Fibroblast of skin of right quadriceps (primary cell): ENCODE measurements around the gene CSMD2.
A peak's percentile ranks its signal among the peaks of the same experiment; 100 is the strongest.
"Not testable (repeated sequence)": the region's sequence is repeated elsewhere in the genome, so short reads cannot be mapped to it uniquely, and the experiment has no call there.

Source experiments
- DNase-seq: peaks from one replicate; pipeline ENCODE4 v3.0.0-alpha.2; 2013

CSMD2 gene

DNA sequence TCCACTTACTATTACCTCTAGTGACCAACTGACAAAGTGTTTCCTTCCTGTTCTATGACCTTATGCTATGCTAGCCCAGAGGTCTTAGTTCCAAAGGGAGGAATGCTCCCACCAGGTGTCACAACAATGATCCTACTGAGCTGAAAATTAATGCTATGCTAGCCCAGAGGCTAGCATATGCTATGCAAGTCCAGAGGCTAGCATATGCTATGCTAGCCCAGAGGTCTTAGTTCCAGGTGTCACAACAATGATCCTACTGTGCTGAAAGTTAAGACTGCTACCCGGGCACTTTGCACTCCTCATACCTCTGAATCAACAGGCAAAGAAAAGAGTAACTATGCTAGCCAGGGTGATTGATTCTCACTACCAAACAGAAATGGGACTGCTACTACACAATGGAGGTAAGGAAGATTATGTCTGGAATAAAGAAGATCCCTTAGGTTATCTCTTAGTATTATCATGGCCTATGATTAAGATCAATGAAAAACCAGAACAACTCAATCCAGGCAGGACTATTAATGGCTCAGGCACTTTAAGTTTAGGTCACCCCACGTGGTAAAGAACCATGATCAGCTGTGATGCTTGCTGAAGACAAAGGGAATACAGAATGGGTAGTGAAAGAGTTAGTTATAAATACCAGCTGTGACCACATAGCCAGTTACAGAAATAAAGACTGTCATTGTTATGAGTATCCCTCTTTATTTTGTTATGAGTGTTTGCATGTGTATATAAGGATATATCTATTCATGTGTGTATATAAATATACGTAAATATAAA, 114.1 kb downstream of the CSMD2 start:
- no peak for DNase-seq

DNA sequence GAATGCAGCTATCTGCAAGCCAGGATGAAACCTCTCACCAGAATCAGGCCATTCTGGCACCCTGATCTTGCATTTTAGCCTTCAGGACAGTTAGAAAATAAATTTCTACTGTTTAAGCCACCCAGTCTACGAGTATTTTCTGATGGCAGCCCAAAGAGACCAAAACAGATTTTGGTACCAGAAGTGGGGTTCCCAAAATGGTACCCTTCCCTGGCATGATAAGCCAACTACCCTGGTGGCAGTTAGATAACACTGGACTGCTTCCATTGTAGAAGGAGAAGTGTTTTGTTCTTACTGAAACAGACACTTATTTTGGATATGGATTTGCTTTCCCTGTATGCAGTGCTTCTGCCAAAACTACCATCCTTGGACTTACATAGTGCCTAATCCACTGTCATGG, 115.0 kb downstream of the CSMD2 start:
- DNase-seq, result no peak

DNA sequence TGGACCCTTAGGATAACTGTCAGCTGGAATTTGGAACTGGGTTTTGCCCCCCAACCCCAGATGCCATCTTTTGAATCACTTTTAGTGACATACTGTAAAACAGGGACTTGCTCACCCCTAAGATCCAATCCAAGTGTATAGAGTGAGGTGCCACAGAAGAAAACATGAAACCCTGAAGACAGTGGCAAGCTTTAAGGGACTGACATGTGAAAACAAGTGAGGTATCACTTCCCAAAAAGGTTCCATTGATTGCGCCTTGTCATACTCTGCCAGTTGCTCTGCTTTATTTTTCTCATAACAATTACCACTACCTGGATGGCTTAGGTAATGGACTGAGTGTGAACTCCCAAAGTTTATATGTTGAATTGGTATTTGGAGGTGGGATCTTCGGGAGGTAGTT, 115.6 kb downstream of the CSMD2 start:
- no peak for DNase-seq

DNA sequence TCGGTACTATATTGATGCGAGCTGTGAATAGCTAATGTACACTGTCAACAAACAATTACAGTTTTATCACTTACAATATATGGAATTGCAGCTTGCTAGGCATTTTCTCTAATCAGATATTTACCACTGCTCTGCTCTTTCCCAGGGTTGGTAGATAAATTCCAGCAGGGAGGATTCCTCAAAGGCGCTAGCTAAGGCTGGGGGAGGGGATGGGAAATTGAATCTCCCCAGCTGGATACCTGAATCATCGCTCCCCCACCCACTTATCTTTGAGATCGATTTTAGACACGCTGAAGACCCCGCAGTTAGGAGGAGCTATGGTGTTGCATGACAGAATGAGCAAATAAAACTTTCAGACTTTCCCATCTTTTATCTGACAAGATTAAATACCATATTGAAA, 127.2 kb downstream of the CSMD2 start:
- DNase-seq, result peak; percentile 12

DNA sequence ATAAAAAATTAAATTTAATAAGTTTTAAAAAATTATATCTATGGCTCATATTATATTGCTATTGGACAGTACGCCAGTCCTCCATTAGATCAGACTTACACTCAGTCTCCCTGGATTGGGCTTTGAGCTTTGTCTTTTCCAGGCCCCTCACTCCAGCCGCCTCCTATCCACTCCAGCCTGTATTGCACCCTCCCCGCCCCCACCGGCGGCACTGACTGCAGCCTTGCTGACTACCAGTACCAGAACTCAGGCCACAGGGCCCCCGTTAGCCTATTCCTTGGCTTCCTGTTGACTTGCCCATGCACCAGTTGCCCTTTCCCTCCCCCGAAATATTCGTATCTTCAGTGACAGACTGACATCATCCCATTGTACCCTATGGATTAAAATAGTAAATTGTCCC, 127.9 kb downstream of the CSMD2 start:
- no peak for DNase-seq

DNA sequence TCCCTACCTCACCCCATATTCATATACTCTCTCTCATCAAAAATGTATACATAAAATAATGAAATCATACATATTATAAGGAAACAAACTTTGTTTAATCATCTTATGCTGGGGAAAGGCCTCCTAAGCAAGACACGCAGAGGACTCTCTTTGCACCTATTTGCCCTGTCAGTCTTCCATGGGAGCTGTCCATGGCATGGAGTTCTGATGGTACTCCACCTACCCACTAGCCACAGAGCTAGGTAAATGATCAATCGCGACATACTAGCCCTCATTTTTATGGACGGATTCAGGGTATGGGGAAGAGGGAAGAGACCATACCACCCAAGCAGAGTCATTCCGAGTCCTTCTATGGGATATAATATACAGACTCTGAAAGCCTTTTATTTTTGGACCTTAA, 131.0 kb downstream of the CSMD2 start:
- DNase-seq, result no peak

DNA sequence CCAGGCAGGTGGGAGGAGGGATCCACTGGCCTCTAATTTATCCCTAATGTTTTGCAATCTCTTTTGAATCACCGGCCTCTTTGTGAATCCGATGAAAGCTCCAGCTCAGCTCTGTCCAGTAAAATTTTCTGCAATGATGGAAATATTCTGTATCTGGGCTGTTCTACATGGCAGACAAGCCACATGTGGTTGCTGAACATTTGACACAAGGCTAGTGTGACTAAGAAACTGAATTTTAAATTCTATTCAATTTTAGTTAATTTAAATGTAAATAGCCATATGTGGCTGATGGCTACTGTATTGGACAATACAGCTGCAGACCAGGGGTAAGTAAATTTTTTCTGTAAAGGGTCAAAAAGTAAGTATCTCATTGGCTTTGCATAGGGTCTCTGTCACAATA, 135.1 kb downstream of the CSMD2 start:
- DNase-seq, result no peak

DNA sequence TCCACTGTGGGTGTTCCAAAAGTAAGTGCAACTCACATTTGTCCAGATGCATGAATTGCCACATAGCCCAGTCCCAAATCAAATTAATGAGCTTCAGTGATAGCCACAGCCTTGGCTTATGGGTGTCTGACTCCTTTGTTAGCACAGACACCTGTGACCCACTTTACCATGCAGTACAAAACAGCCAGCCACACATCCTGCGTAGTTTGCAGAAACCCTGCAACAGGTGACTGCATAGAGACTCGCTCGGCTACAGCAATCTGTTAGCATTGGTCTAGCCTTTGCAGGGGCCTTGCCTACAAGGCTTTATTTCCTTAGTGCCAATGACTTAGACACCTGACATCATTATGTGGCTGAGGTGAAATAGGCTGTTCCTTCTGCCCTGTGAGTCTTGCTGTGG, 135.5 kb downstream of the CSMD2 start:
- no peak for DNase-seq

DNA sequence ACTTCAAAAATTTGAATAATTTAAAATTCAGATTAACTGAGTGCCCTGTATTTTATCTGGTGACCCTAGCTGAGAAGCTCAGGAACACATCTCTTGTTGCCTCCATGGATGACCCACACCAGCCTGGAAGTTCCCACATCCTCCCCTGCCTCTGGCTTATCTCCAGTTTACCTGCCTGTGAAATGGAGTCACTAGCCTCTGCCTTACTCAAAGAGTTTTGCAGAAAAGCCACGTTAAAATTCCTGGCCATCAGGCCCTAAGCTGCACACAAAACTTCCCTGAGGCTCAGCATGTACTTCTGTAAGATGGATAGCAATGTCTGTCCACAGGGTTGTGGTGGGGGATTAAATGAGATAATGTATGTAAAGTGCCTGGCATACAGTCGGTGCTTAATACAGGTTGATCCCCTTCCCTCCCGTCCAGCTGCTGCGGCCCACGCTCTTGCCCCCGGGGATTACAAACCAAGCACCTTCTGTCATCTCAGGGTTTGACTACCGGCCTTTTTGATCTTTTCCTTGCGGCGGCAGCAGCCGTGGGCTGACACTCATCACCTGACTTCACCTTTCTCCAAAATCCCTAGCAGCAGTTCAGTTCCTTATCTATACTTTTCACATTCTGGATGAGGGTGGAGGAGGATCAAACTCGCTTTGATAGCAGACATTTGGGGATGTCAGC, 136.5 kb downstream of the CSMD2 start:
- no peak for DNase-seq

DNA sequence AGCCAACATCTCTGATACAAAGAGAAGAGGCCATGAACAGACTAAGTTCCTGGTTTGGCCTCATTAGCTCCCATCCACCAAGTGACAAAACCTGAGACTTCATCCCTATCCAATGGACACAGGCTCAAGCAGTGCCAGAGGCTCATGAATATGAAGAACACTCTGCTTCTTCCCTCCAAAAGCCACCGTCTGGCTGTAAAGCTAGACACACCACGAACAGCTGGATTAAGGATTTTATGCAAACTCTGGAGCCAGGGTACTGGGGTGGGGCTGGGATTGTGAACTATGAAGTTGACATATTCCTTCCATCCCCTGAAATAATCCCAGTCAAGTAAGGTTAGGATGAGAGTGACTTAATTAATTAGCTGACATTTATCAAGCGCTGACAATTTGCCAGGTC, 139.4 kb downstream of the CSMD2 start:
- no peak for DNase-seq

DNA sequence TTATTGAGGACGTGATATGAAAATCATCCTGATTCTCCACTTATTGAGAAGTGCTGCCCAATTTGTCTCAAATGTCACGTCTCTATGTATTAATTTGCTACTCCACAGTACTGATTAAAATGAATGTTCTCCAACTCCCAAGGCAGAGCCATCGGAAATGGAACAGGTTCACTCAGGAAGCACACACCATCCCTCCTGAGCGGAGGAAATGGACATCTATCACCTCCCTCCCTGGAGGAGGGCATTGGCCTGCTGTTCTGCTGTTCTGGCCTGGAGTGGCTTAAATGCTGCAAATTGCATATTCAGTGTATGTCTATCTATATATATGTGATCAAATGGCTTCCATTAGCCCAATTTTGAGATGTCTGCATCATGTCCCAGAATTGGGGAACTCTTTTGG, 140.5 kb downstream of the CSMD2 start:
- DNase-seq, result no peak

DNA sequence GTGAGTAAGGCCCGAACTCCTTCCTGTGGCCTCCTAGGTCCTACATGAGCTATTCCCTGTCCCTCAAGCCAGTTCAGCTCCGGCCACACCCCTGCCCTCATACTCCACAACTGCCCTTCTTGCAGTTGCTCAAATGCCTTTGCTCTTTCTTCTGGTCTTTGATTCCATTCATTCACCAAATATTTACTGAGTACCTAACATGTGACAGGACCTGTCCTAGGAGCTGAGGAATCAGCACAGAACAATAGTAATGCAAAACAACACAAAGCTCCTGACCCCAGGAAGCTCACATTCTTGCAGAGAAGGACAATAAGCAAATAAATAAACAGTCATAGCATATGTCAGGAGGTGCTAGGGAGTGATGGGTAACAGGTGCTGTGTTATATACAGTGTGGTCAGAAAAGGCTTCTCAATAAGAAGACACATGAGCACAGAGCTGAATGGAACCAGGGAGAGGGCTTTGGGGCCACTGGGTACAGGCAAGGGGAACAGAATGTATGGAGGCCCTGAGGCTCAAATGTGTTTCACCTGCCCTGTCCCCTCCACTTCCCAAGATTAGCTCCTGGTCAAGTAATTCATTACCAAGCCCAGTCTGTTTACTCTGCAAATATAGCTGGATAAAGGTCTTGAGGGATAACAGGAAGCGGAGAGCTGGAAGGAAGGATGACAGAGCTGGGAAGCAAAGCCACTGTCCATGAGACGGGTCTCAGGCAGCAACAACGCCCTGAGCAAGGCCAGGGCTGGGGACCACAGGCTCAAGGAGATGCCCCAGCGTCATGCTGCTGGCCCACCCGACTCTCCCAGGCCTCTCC, 145.1 kb downstream of the CSMD2 start:
- DNase-seq, result no peak

DNA sequence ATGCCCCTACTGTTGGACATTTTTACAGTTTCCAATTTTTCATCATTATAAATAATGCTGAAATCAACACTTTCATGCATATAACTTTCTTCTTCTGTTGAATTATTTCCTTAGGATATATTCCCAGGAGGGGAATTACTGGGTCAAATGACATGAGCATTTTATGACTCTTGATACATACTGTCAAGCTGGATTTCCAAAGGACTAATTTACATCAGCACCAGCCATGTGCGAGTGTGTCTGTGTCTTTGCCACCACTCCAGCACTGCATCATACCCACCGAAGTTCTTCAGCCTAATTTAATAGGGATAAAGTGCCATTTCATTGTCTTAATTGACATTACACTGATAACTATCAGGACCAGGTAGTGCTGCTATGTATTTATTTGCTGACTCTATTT, 146.7 kb downstream of the CSMD2 start:
- peak; percentile 10 for DNase-seq

DNA sequence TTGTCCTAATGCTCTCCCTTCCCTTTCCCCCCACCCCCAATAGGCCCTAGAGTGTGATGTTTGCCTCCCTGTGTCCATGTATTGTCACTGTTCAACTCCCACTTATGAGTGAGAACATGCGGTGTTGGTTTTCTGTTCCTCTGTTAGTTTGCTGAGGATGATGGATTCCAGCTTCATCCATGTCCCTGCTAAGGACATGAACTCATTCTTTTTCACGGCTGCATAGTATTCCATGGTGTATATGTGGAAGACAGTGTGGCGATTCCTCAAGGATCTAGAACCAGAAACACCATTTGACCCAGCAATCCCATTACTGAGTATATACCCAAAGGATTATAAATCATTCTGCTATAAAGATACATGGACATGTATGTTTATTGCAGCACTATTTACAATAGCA, 148.7 kb downstream of the CSMD2 start:
- DNase-seq, result not testable (repeated sequence)

DNA sequence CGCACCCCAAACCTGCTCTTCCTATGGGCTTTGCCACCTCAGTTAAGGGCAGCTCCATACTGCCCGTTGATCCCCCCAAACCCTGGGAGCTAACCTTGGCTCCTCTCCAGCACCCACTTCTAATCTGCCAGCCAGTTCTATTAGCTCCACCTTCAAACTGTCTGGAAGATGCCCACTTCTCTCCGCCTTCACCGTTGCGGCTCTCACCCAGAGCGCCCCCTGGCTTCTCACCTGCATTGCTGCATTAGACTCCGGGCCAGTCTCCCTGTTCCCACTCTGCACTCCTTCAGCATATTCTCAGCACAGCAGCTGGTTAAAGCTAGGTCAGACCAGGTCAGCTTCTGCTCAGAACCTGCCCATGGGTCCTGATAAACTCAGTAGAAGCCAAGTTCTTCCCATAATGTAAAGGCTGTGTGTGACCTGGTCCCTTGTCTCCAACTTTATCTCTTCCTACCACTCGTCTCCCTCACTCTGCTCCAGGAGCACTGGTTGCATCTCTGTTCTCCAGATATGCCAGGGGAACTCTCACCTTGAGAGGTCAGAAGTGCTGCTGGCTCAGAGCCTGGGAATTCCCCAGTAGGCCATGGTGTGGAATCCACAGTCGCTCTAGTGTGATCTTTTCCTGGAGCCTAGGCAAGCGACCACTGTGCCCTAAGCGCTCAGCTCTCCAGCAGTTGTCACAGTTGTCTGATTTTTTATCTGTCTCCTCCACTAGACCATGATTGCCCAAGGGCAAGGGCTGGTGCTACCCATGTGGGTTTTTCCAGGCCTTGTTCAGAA, 150.9 kb downstream of the CSMD2 start:
- no peak for DNase-seq

DNA sequence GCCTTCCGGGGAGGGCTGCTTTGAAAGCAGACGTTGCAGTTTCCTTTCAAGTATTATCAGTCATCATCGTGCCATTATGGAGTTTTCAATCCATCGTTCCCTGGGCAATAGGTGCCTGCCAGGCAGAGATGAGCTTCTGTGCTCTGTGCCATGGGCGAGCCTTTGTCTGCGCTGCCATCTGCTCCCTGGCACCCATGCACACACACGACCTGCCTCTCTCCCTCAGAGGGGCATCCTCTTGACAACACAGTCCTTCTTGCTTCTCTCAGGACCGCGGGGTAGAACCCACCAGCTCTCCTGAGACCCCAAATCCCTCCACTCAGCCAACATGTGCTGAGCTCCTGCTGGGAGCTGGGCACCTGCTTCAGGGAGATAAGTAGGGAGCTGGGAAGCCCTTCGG, 151.9 kb downstream of the CSMD2 start:
- DNase-seq, result no peak

DNA sequence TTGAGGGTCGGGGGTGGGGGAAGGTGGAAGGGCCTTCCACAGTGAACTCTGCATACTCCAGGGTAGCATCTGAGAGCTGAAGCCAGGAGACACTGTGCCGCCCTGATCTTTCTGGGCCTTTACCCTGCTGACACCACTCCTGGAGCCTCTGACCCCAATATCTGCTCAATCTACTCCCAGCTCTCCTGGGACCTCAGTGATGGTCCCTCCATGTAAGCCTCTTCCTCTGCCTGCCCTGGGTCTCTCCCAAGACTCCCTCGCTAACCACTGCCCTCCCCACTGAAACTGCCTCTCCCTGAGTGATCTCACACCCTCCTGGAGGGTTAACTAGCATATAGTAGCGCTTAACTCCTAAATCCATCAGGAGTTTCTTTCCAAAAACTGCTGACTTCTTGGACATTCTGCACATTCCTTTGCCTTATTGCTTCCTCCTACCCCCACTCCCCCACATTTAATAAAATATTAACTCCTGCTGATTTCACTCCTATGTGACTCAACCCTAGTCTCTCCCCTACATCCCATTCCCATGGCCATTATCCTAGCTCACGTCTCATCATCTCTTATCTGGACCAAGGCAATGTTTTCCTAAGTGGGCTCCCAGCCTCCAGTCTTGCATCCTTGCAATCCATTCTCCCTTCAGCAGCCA, 155.6 kb downstream of the CSMD2 start:
- peak; percentile 73 for DNase-seq

DNA sequence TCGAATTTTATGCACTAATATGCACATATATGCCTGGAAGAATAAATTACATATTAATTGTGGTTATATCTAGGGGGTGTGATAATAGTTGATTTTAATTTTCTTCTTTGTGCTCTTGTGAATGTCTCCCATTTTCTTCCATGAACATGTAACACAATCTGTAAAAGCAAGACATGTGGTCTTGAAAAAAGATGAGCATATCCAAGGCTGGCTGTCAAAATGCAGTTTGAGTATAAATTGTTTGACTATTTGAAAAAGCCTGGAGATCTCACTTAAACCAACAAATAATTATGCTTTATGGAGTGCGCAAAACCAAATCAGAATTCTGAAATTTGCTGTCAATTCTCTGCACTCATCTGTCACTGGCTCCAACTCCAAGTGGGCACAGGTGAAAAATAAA, 157.3 kb downstream of the CSMD2 start:
- DNase-seq, result no peak

DNA sequence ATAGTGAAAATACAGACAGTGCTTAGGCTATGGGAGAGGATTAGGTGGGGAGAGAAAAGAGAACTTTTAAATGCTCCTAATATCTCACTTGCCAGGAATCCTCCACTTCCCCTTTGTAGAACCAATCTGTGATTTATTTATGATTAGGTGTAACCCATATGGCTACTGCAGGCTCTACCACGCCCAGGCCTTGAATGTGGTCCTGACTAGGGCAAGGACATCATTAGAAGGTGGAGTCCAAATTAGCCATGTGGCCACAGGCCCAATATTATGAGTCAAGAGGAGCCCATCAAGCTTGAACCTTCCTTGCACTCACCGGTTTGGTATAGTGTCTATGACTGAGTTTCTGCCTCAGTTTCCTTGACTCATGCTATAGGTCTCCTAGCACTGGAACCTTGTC, 159.7 kb downstream of the CSMD2 start:
- no peak for DNase-seq

DNA sequence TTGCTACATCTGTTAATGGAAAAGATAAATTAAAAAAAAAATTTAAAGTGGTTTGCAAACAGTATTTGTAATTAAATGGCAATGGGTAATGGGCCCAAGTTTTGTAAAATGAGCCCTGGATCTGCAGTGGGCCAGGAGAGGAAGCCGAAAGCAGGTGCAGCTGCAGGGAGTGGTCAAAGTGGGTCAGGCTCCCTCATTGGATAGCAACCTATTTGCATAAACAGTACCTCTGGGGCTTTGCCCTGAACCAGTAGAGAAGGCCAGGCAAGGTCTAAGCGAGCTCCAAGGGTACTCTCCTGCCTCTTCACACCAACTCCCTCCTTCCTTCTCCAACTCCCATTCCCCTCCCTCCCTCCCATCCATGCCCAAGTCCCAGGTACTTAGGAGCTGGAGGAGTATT, 162.2 kb downstream of the CSMD2 start:
- no peak for DNase-seq

DNA sequence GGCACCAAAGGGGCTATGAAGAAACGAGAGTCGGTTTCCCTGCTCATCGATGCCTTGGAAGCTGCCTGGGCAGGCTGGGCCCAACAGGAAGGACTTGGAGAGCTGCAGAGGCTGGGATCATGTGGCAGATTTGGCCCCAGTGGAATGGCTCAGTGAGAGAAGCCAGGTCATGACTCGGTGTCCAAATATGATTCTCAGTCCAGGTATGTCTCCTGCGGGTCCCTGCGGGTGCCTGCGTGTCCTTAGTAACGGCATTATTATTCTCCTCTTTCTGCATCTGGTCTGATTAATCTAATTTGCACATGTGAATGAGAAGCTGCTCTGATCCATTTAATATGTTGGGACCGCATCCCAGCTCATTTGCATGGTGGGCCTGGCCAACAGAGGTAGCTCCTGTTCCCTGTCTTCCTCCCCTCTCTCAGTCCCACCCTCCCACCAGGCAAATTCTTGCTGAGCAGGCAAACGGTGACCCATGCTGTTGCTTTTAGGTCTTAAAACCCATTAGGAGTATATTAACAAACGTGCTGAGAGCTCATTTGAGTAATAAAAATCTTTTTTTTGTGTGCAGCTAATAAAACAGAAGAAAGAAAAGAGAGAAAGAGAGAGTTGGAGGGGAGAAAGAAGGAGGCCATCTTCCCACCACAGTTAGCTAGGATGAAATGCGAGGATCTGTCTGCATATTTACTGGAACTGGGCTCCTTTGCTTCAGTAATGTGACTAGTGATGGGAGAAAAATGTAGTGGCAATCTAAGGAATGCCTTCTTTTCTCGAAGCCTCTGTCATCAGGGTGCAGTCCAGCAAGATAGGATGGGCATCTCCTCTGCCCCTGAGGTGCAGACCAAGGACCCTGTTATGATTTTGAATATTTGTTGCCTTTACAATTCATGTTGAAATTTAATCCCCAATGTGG, 167.6 kb downstream of the CSMD2 start:
- peak; percentile 29 for DNase-seq

DNA sequence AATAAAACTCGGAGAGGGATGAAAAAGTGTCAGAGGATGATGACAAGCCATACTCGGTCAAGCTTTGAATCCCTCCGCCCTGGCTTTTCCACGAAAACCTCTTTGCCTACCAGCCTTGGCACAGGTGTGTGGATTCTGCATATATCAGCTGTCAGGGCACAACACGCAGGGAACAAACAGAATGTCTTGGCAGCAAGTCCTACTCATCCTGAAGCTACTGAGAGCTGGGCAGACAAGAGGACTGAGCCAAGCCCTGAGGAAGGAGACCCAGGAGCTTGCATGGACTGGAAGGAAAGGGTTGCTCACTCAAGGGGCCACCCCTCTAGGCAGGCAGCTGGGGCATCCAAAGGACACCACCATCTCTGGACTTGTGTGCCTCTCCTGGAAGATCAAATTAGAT, 168.7 kb downstream of the CSMD2 start:
- DNase-seq, result no peak
